Fibroblast of pulmonary artery (primary cell): ENCODE results near the gene TCF7L2.

Experiments used
- DNase-seq: peaks from one replicate; pipeline ENCODE4 v3.0.0-alpha.2; 2010; ENCODE audit warnings: low read depth
- H3K4me3 ChIP-seq: replicated peaks from 2 replicates; pipeline ENCODE4 v1.5.1; 2011; ENCODE audit warnings: low read depth, mild to moderate bottlenecking, control low read depth, low read length, moderate library complexity
- CTCF ChIP-seq: IDR thresholded peaks from 2 replicates; pipeline ENCODE4 v1.5.1; 2011; ENCODE audit warnings: mild to moderate bottlenecking, control low read depth, low read length, inconsistent platforms; ENCODE audit errors: missing control alignments

Gene TCF7L2

GRCh38 chr10:113178771-113179170 lies 228.7 kb downstream of the TCF7L2 start:
- TF ChIP-seq CTCF: no peak
- no peak overlapping the region for H3K4me3 ChIP-seq
- no peak for DNase-seq

- no peak for TF ChIP-seq CTCF
- DNase-seq: peak; percentile 60
- H3K4me3 ChIP-seq: no peak overlapping the region
Observed at GRCh38 chr10:113179265-113179664, 229.2 kb downstream of the TCF7L2 start.

GRCh38 chr10:113179966-113180365 lies 229.9 kb downstream of the TCF7L2 start:
- no peak for TF ChIP-seq CTCF
- DNase-seq: no peak
- no peak overlapping the region for H3K4me3 ChIP-seq

GRCh38 chr10:113180401-113181154 lies 230.5 kb downstream of the TCF7L2 start:
- DNase-seq: no peak
- H3K4me3 ChIP-seq: no peak overlapping the region
- no peak for TF ChIP-seq CTCF

- no peak for TF ChIP-seq CTCF
- no peak for DNase-seq
- no peak overlapping the region for H3K4me3 ChIP-seq
Observed at GRCh38 chr10:113182154-113182553, 232.1 kb downstream of the TCF7L2 start.

GRCh38 chr10:113183573-113183972 lies 233.5 kb downstream of the TCF7L2 start:
- H3K4me3 ChIP-seq: no peak overlapping the region
- no peak for DNase-seq
- no peak for TF ChIP-seq CTCF
